HFF-Myc (cell line): Measurements from ENCODE around the gene CPSF4L.

Source experiments
- DNase-seq: peaks from one replicate; pipeline ENCODE4 v3.0.0-alpha.2; 2011; ENCODE audit warnings: low read depth; ENCODE audit errors: extremely low read depth
- H3K4me3 ChIP-seq: replicated peaks from 2 replicates; pipeline ENCODE4 v1.5.1; 2011; ENCODE audit warnings: low read depth, mild to moderate bottlenecking, control low read depth, low read length
- CTCF ChIP-seq: IDR thresholded peaks from 2 replicates; pipeline ENCODE4 v1.5.1; 2012; ENCODE audit warnings: mild to moderate bottlenecking, low read depth, low read length, control low read depth; ENCODE audit errors: missing control alignments

Gene CPSF4L

GRCh38 chr17:73198930-73199260 lies 62.8 kb downstream of the CPSF4L start:
- no peak overlapping the region for H3K4me3 ChIP-seq
- TF ChIP-seq CTCF = no peak
- DNase-seq = no peak
